ENCODE measurements around the gene PTPN4.

- TF ChIP-seq CTCF (conservative IDR thresholded peaks at IDR 0.05; ENCODE audit: low read length), result peak; percentile 86
- no peak for TF ChIP-seq EZH2phosphoT487 (IDR thresholded peaks at IDR 0.05; ENCODE audit: borderline replicate concordance)
Observed at GRCh38 chr2:119826370-119826961, 66.7 kb downstream of the PTPN4 start.

All from Loucy (cell line).